H1 (cell line): ENCODE results near the gene GFY. TPM values are rescaled to one million over a fixed set of nuclear protein-coding genes. Genes with fewer than 3 reads are reported as not detected.

Source experiments
- CEBPB ChIP-seq: IDR thresholded peaks from 2 replicates; pipeline ENCODE4 v1.6.1; 2012; ENCODE audit warnings: low read depth, low read length
- SP4 ChIP-seq: IDR thresholded peaks from 2 replicates; pipeline ENCODE4 v1.6.1; 2012; ENCODE audit warnings: low read length, inconsistent platforms
- TCF12 ChIP-seq: IDR thresholded peaks from 2 replicates; pipeline ENCODE4 v1.6.1; 2011; ENCODE audit warnings: low read depth, mild to moderate bottlenecking, low read length
- polyA plus RNA-seq, 7 experiments: library from polyadenylated mRNA; depleted of rRNA in 3 of 7; stranded (reverse) in 5 of 7; unstranded in 2 of 7; fragments of >200 nt in 5 of 7; fragments of 200-250 nt in 2 of 7; gene quantifications; 1 replicate in 5 of 7; 2 replicates in 1 of 7; 4 replicates in 1 of 7; pipeline versions ENCODE4 v1.2.1 to v1.2.3, GENCODE V29; 2011 to 2013; ENCODE audit warnings: missing spikeins in 2 of 7, mixed read lengths in 2 of 7
- total RNA-seq: library from RNA; stranded (reverse); fragmentation: NEBNext Ultra II Directional; extraction: Animal tissue kit (Norgen Biotek cat#: 25700); gene quantifications from 2 replicates; pipeline ENCODE4 v1.2.1, GENCODE V29; 2021
- TF ChIP-seq, protein P1 (sequence below): fragments of 300-600 bp; sonication (generic); IDR thresholded peaks from 2 replicates; pipeline ENCODE4 v1.7.1; 2012; ENCODE audit warnings: low read length, moderate library complexity, mild to moderate bottlenecking, inconsistent platforms; ENCODE audit not compliant: insufficient replicate concordance

The GFY gene
- total and polyA plus RNA-seq, 2 of the 8 experiments (the other 6 are each of a cell fraction or from before 2014, with no cell fraction given), result 0.68 to 0.93 TPM

DNA sequence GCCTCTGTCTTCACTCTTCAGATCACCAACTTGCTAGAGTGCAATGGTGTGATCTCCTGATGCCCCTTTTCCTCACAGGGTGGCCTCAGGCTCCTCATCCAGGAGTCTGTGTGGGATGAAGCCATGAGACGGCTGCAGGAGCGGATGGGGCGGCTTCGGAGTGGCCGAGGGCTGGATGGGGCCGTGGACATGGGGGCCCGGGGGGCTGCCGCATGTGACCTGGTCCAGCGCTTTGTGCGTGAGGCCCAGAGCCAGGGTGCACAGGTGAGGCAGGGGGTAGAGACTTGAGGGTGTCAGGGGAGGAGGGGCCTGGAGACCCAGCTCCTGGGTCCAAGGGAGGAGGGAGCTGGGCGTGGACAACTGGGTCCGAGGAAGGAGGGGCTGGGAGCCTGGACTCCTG lies 37.3 kb downstream of the GFY start (continued):
- TF ChIP-seq, protein P1, sequence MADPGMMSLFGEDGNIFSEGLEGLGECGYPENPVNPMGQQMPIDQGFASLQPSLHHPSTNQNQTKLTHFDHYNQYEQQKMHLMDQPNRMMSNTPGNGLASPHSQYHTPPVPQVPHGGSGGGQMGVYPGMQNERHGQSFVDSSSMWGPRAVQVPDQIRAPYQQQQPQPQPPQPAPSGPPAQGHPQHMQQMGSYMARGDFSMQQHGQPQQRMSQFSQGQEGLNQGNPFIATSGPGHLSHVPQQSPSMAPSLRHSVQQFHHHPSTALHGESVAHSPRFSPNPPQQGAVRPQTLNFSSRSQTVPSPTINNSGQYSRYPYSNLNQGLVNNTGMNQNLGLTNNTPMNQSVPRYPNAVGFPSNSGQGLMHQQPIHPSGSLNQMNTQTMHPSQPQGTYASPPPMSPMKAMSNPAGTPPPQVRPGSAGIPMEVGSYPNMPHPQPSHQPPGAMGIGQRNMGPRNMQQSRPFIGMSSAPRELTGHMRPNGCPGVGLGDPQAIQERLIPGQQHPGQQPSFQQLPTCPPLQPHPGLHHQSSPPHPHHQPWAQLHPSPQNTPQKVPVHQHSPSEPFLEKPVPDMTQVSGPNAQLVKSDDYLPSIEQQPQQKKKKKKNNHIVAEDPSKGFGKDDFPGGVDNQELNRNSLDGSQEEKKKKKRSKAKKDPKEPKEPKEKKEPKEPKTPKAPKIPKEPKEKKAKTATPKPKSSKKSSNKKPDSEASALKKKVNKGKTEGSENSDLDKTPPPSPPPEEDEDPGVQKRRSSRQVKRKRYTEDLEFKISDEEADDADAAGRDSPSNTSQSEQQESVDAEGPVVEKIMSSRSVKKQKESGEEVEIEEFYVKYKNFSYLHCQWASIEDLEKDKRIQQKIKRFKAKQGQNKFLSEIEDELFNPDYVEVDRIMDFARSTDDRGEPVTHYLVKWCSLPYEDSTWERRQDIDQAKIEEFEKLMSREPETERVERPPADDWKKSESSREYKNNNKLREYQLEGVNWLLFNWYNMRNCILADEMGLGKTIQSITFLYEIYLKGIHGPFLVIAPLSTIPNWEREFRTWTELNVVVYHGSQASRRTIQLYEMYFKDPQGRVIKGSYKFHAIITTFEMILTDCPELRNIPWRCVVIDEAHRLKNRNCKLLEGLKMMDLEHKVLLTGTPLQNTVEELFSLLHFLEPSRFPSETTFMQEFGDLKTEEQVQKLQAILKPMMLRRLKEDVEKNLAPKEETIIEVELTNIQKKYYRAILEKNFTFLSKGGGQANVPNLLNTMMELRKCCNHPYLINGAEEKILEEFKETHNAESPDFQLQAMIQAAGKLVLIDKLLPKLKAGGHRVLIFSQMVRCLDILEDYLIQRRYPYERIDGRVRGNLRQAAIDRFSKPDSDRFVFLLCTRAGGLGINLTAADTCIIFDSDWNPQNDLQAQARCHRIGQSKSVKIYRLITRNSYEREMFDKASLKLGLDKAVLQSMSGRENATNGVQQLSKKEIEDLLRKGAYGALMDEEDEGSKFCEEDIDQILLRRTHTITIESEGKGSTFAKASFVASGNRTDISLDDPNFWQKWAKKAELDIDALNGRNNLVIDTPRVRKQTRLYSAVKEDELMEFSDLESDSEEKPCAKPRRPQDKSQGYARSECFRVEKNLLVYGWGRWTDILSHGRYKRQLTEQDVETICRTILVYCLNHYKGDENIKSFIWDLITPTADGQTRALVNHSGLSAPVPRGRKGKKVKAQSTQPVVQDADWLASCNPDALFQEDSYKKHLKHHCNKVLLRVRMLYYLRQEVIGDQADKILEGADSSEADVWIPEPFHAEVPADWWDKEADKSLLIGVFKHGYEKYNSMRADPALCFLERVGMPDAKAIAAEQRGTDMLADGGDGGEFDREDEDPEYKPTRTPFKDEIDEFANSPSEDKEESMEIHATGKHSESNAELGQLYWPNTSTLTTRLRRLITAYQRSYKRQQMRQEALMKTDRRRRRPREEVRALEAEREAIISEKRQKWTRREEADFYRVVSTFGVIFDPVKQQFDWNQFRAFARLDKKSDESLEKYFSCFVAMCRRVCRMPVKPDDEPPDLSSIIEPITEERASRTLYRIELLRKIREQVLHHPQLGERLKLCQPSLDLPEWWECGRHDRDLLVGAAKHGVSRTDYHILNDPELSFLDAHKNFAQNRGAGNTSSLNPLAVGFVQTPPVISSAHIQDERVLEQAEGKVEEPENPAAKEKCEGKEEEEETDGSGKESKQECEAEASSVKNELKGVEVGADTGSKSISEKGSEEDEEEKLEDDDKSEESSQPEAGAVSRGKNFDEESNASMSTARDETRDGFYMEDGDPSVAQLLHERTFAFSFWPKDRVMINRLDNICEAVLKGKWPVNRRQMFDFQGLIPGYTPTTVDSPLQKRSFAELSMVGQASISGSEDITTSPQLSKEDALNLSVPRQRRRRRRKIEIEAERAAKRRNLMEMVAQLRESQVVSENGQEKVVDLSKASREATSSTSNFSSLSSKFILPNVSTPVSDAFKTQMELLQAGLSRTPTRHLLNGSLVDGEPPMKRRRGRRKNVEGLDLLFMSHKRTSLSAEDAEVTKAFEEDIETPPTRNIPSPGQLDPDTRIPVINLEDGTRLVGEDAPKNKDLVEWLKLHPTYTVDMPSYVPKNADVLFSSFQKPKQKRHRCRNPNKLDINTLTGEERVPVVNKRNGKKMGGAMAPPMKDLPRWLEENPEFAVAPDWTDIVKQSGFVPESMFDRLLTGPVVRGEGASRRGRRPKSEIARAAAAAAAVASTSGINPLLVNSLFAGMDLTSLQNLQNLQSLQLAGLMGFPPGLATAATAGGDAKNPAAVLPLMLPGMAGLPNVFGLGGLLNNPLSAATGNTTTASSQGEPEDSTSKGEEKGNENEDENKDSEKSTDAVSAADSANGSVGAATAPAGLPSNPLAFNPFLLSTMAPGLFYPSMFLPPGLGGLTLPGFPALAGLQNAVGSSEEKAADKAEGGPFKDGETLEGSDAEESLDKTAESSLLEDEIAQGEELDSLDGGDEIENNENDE, result no peak
- TF ChIP-seq TCF12 (no peak), CEBPB (no peak), SP4 (no peak)
